K562 (cell line): ENCODE measurements around the gene DRAXIN. TPM values are rescaled to one million over a fixed set of nuclear protein-coding genes. Genes with fewer than 3 reads are reported as not detected.

Experiments used
- BHLHE40 ChIP-seq: IDR thresholded peaks from 2 replicates; pipeline ENCODE4 v1.6.1; 2011; ENCODE audit warnings: low read length, improper control_type of control experiment
- EHMT2 ChIP-seq: fragments of 450-650 bp; IDR thresholded peaks from 2 replicates; pipeline ENCODE4 v1.6.1; 2018; ENCODE audit warnings: antibody characterized with exemption
- FOXA3 ChIP-seq, 2 experiments: fragments of 450-650 bp in 1 of 2; sonication (generic) in 1 of 2; formaldehyde crosslinking; IDR thresholded peaks in 1 of 2; conservative IDR thresholded peaks in 1 of 2; 2 replicates each; pipeline versions ENCODE4 v1.4.0 to v1.8.0; 2020 to 2022; ENCODE audit warnings: mild to moderate bottlenecking in 2 of 2, missing genetic modification reagents in 1 of 2
- GATAD2B ChIP-seq: fragments of 450-650 bp; IDR thresholded peaks from 2 replicates; pipeline ENCODE4 v1.6.1; 2017; ENCODE audit warnings: mild to moderate bottlenecking, borderline replicate concordance
- GTF2B ChIP-seq: IDR thresholded peaks from 2 replicates; pipeline ENCODE4 v1.6.1; 2011; ENCODE audit not compliant: insufficient read length; ENCODE audit errors: extremely low read depth
- HEY1 ChIP-seq: fragments of 250-450 bp; sonication (Bioruptor Pico); IDR thresholded peaks from 2 replicates; pipeline ENCODE4 v1.5.0; 2020; ENCODE audit warnings: mild to moderate bottlenecking, moderate library complexity, borderline replicate concordance
- HNRNPL ChIP-seq: fragments of 200-400 bp; formaldehyde crosslinking; IDR thresholded peaks from 2 replicates; pipeline ENCODE4 v1.6.1; 2017; ENCODE audit warnings: low read depth, mild to moderate bottlenecking, low read length
- HOMEZ ChIP-seq: fragments of 250-450 bp; sonication (Bioruptor Pico); IDR thresholded peaks from 2 replicates; pipeline ENCODE4 v1.4.0; 2020; ENCODE audit warnings: mild to moderate bottlenecking, moderate library complexity
- KHSRP ChIP-seq: fragments of 450-650 bp; IDR thresholded peaks from 2 replicates; pipeline ENCODE4 v1.6.1; 2017
- KLF16 ChIP-seq: IDR thresholded peaks from 2 replicates; pipeline ENCODE4 v1.6.1; 2016; ENCODE audit warnings: antibody characterized with exemption
- MAFG ChIP-seq: fragments of 450-650 bp; conservative IDR thresholded peaks from 2 replicates; pipeline ENCODE4 v1.6.1; 2016; ENCODE audit warnings: missing genetic modification characterization, missing compliant biosample characterization
- MCM3 ChIP-seq: fragments of 450-650 bp; IDR thresholded peaks from 2 replicates; pipeline ENCODE4 v1.6.1; 2016
- MLLT1 ChIP-seq, 2 experiments: fragments of 450-650 bp; IDR thresholded peaks; 2 replicates each; pipeline ENCODE4 v1.6.1; 2016
- NFE2 ChIP-seq: IDR thresholded peaks from 2 replicates; pipeline ENCODE4 v1.6.1; 2014; ENCODE audit warnings: antibody characterized with exemption, low read depth
- RBM17 ChIP-seq: fragments of 200-400 bp; formaldehyde crosslinking; IDR thresholded peaks from 2 replicates; pipeline ENCODE4 v1.6.1; 2017; ENCODE audit warnings: low read depth, mild to moderate bottlenecking, low read length, borderline replicate concordance
- ZBTB34 ChIP-seq: fragments of 250-450 bp; sonication (Bioruptor Pico); IDR thresholded peaks from 2 replicates; pipeline ENCODE4 v1.8.0; 2021; ENCODE audit warnings: mild to moderate bottlenecking, moderate library complexity
- ZNF197 ChIP-seq: fragments of 200-800 bp; sonication (Bioruptor generic); IDR thresholded peaks from 2 replicates; pipeline ENCODE4 v1.6.1; 2016; ENCODE audit warnings: low read depth, missing genetic modification characterization, missing compliant biosample characterization
- ZNF263 ChIP-seq: sonication (generic); formaldehyde crosslinking; IDR thresholded peaks from 2 replicates; pipeline ENCODE4 v1.8.0; 2022; ENCODE audit warnings: mild to moderate bottlenecking, missing genetic modification reagents, borderline replicate concordance
- polyA plus RNA-seq, 8 experiments: library from polyadenylated mRNA; depleted of rRNA in 4 of 8; stranded (reverse) in 5 of 8; unstranded in 3 of 8; fragments of >200 nt; fragmentation: Nextera tagmentation in 2 of 8; fragmentation: Illumina TruSeq in 1 of 8; extraction: Ambion mirVana in 2 of 8; extraction: Trizol in 1 of 8; gene quantifications; 2 replicates each; pipeline versions ENCODE4 v1.2.1 to v1.2.3, GENCODE V29; 2011 to 2014; ENCODE audit warnings: inconsistent platforms in 1 of 8, missing spikeins in 1 of 8
- total RNA-seq, 7 experiments: library from RNA; depleted of rRNA in 6 of 7; stranded (reverse); fragments of >200 nt in 6 of 7; fragmentation: Illumina TruSeq in 2 of 7; extraction: Trizol in 2 of 7; gene quantifications; 2 replicates each; pipeline versions ENCODE4 v1.2.1 to v1.2.3, GENCODE V29; 2011 to 2021; ENCODE audit warnings: low replicate concordance in 1 of 7

The DRAXIN gene
- total and polyA plus RNA-seq, 9 of the 15 experiments (the other 6 are each of a cell fraction or from before 2014, with no cell fraction given), result 0.01 to 0.04 (median 0.01) TPM; not detected in 6

GRCh38 chr1:11681071-11681771, 10.3 kb upstream of the DRAXIN start, which contains the start of gene MAD2L2 (continued):
- TF ChIP-seq MLLT1 (IDR thresholded peaks at IDR 0.05) (peak in 1 of 2 experiments; percentile 13; a peak in 1 of 4 replicates), KHSRP (no peak), MAFG (tag) (no peak), ZNF197 (CRISPR knock-in tag) (no peak), BHLHE40 (no peak; the same call in 1 of the 2 replicates), MCM3 (no peak), RBM17 (no peak), HEY1 (CRISPR knock-in tag) (no peak), ZBTB34 (CRISPR knock-in tag) (no peak), FOXA3 (CRISPR knock-in tag; conservative IDR thresholded peaks at IDR 0.05 in 1 of 2, IDR thresholded peaks at IDR 0.05 in 1 of 2) (0 out of 4 replicates have a peak, but pooled peaks have one; percentile 8 to 21), ZNF263 (CRISPR knock-in tag) (0 out of 2 replicates have a peak, but pooled peaks have one; percentile 14), HOMEZ (no peak), NFE2 (no peak), HNRNPL (no peak; the same call in 1 of the 2 replicates), GTF2B (no peak), EHMT2 (no peak), KLF16 (peak; percentile 98), GATAD2B (peak; percentile 87; the same call in 1 of the 2 replicates)
